GM12878 (cell line): ENCODE data around the gene CYB5D1.

Source experiments
- BCL3 ChIP-seq: IDR thresholded peaks from 2 replicates; pipeline ENCODE4 v1.6.1; 2011; ENCODE audit warnings: borderline replicate concordance, low read depth, mild to moderate bottlenecking, moderate library complexity, low read length; ENCODE audit not compliant: insufficient read depth, poor library complexity, severe bottlenecking
- BRCA1 ChIP-seq: IDR thresholded peaks from 2 replicates; pipeline ENCODE4 v1.6.1; 2011; ENCODE audit warnings: low read depth, low read length, improper control_type of control experiment
- CTCF ChIP-seq, 3 experiments: IDR thresholded peaks in 2 of 3; conservative IDR thresholded peaks in 1 of 3; 2 replicates each; pipeline ENCODE4 v1.5.1; 2011; ENCODE audit warnings: low read depth in 3 of 3, low read length in 3 of 3, mild to moderate bottlenecking in 3 of 3, control low read depth in 2 of 3, moderate library complexity in 2 of 3, inconsistent platforms in 1 of 3, mixed read lengths in 1 of 3; ENCODE audit not compliant: control insufficient read depth in 2 of 3, insufficient read depth in 1 of 3; ENCODE audit errors: extremely low read depth in 1 of 3
- ETV6 ChIP-seq, 2 experiments: fragments of 450-650 bp in 1 of 2; IDR thresholded peaks in 1 of 2; conservative IDR thresholded peaks in 1 of 2; 2 replicates each; pipeline ENCODE4 v1.6.1; 2014; ENCODE audit warnings: antibody characterized with exemption in 1 of 2, borderline replicate concordance in 1 of 2, low read depth in 1 of 2, mild to moderate bottlenecking in 1 of 2, moderate library complexity in 1 of 2
- MXI1 ChIP-seq: fragments of 150-350 bp; IDR thresholded peaks from 2 replicates; pipeline ENCODE4 v1.6.1; 2011; ENCODE audit warnings: low read depth, mild to moderate bottlenecking, inconsistent platforms, low read length, improper control_type of control experiment
- NR2F1 ChIP-seq: fragments of 450-650 bp; conservative IDR thresholded peaks from 2 replicates; pipeline ENCODE4 v1.6.1; 2017; ENCODE audit warnings: mild to moderate bottlenecking
- POLR2A ChIP-seq: IDR thresholded peaks from 2 replicates; pipeline ENCODE4 v1.6.1; 2011; ENCODE audit warnings: low read depth, mild to moderate bottlenecking, low read length
- POLR2AphosphoS5 ChIP-seq: IDR thresholded peaks from 2 replicates; pipeline ENCODE4 v1.6.1; 2011; ENCODE audit warnings: mild to moderate bottlenecking, low read length, inconsistent platforms
- TAF1 ChIP-seq: IDR thresholded peaks from 2 replicates; pipeline ENCODE4 v1.6.1; 2011; ENCODE audit warnings: mild to moderate bottlenecking, low read depth, low read length, borderline replicate concordance
- ZNF622 ChIP-seq: fragments of 450-650 bp; IDR thresholded peaks from 2 replicates; pipeline ENCODE4 v1.6.1; 2017; ENCODE audit warnings: mild to moderate bottlenecking, inconsistent platforms

GRCh38 chr17:7875804-7876370 lies 18.1 kb downstream of the CYB5D1 start:
- TF ChIP-seq CTCF (IDR thresholded peaks at IDR 0.05 in 2 of 3, conservative IDR thresholded peaks at IDR 0.05 in 1 of 3; ENCODE audit: control insufficient read depth in 2 of 3, extremely low read depth in 1 of 3, insufficient read depth in 1 of 3, low read depth in 3 of 3, low read length in 3 of 3) (no peak), POLR2A (no peak), BCL3 (no peak), POLR2AphosphoS5 (no peak), ETV6 (conservative IDR thresholded peaks at IDR 0.05 in 1 of 2, IDR thresholded peaks at IDR 0.05 in 1 of 2; ENCODE audit: borderline replicate concordance in 1 of 2, low read depth in 1 of 2) (no peak), TAF1 (no peak), NR2F1 (no peak), BRCA1 (no peak), MXI1 (no peak), ZNF622 (no peak)
